Measurements from ENCODE around the gene ATOH8.

Gene ATOH8

DNA sequence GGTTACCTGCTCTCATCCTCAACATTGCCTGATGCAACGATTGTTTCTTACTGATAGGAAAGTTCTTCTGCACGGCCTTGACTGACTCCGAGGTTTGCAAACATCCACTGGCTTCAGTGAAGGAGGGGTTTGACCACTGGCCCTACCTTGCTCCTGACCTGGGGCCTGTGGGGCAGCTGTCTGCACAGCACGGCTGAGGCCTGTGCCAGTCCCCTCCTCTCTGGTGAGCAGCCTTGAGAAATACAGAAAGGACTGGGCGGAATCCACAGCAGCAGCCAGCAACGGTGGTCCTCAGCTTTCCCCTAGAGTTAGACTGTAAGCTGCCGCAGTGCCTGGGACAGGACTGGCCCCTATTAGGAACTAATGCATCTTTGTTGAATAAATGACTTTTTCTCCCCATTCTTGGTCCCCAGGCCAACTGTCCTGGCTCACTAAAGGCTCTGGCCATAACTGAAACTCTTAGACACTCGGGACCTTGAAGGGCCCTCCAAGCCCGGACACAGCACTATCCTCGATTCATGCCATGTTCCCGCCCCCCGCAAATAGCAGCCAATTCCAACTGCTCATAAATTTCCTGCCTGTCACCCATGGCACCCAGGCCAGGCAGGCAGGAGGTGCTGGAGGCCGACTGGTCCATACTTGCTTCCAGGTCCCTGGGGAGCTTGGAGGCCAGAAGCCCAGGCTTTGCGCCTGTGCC is 26.7 kb downstream of the ATOH8 start:
- no peak for DNase-seq (ENCODE audit: low read depth)
- no peak for TF ChIP-seq CTCF (IDR thresholded peaks at IDR 0.05; ENCODE audit: low read depth, low read length, missing control alignments)
- H3K4me3 ChIP-seq (ENCODE audit: low read depth, low read length): no peak overlapping the region

DNA sequence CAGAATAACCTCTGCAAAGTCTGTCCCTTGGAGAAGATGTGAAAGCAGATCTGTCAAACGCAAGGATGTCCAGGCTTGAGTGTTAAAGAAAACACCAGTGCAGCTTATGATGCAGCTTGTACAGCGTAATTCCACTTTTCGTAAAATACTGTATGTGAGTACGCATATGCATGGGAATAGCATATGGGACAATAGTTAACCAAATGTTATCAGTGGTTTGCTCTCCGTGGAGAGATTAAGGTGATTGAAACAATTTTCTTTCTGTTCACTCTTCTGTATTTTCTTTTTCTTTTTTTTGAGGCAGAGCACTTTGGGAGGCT is 27.2 kb downstream of the ATOH8 start:
- DNase-seq (ENCODE audit: low read depth): no peak
- H3K4me3 ChIP-seq (ENCODE audit: low read depth, low read length): no peak overlapping the region
- no peak for TF ChIP-seq CTCF (IDR thresholded peaks at IDR 0.05; ENCODE audit: low read depth, low read length, missing control alignments)

GRCh38 chr2:85783796-85784195 is 30.0 kb downstream of the ATOH8 start:
- no peak for DNase-seq (ENCODE audit: low read depth)
- H3K4me3 ChIP-seq (ENCODE audit: low read depth, low read length): no peak overlapping the region
- no peak for TF ChIP-seq CTCF (IDR thresholded peaks at IDR 0.05; ENCODE audit: low read depth, low read length, missing control alignments)

DNA sequence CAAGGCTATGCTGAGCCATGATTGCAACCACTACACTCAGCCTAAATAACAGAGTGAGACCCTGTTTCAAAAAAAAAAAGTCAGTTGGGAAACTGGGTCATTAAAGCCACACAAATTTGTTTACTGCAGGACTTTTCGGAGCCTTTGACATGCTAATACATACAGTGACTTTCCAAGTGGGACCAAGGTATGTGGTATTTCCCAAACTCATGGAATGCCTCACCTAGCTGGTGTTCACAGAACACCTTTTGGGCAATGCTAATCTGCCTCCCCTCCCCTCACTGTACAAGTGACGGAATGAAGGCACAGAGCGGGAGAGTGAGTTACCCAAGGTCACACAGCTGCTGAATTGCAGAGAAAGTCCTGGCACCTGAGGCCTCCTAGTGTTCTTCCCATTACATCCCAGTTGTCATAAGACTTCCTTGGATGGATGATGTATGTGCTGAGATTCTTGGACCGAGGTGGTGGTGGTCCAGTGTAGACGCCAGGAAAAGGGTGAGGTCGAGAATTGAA is 30.7 kb downstream of the ATOH8 start:
- no peak for DNase-seq (ENCODE audit: low read depth)
- TF ChIP-seq CTCF (IDR thresholded peaks at IDR 0.05; ENCODE audit: low read depth, low read length, missing control alignments): no peak
- no peak overlapping the region for H3K4me3 ChIP-seq (ENCODE audit: low read depth, low read length)

GRCh38 chr2:85785027-85785822 is 31.4 kb downstream of the ATOH8 start:
- DNase-seq (ENCODE audit: low read depth): no peak
- TF ChIP-seq CTCF (IDR thresholded peaks at IDR 0.05; ENCODE audit: low read depth, low read length, missing control alignments): no peak
- H3K4me3 ChIP-seq (ENCODE audit: low read depth, low read length): no peak overlapping the region

DNA sequence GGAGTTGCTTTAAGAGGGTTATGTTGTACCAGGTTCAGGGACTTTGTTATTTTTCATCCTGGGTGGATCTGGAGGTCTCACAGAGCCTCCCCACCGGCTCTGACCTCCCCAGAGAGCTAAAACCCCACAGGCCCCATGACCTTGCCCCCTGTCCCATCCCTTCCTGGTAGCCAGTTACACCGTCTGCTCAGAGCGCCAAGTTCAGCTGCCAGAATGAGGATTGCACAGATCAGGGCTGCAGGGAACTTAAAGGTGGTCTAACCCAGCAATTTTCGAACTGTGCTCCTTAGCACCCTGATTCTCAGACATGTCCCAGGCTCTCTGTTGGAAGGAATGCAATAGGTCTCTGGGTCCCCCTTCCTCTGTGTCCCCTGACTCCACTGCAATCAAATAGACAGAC is 32.1 kb downstream of the ATOH8 start:
- DNase-seq (ENCODE audit: low read depth): no peak
- TF ChIP-seq CTCF (IDR thresholded peaks at IDR 0.05; ENCODE audit: low read depth, low read length, missing control alignments): no peak
- no peak overlapping the region for H3K4me3 ChIP-seq (ENCODE audit: low read depth, low read length)

Measured in GM12864 (cell line).